HTR-8/SVneo (cell line): ENCODE data around the gene BLNK.
"Not testable (repeated sequence)": the region's sequence is repeated elsewhere in the genome, so short reads cannot be mapped to it uniquely, and the experiment has no call there.

Experiments used
- DNase-seq: peaks from one replicate; pipeline ENCODE4 v3.0.0; 2011; ENCODE audit warnings: low spot score, mixed read lengths; ENCODE audit not compliant: insufficient read length
- FAIRE-seq: peaks from 2 replicates; lab custom pipeline; 2011; peaks lifted over from hg19 to GRCh38; lab: Jason Lieb, UNC

Gene BLNK

DNA sequence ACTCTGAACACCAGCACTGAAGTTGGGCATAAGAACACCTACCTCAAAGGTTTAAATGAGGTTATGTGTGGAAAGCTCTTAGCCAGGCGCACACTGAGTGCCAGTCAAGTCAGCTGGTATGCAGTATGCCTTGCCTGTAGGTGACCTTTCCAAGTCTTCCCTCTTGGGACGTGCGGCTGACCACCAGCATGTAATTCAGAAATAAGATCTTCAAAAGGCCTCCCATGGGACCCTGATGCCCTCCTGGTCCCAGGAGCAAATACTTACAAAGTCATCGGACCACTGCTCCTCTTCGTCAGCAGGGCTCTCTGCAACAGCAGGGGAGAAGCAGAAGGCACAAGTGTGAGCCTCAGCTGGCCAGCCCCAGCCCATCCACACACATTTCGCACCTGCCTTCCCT lies 40.8 kb downstream of the BLNK start:
- DNase-seq, result no peak
- FAIRE-seq, result no peak

DNA sequence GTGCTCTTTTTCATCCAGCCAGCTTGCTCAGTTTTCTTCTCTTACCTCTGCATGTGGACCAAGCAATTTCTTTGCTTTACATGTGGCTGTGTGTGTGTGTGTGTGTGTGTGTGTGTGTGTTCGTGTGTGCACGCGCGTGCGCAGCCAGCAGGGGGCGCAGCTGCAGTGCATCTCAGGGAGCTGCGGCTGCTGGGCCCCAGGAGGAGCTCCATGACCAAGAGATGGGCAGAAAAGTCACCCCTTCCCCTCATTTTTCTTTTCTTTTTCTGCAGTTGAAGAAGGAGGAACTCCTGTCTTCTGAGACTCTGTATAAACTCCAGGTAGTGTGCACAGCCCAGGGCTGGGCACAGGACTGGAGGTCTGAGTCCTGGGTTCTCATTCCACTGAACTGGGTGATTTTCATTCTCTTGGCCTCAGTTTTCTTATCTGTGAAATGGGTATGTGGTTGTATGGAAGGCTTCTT lies 41.8 kb downstream of the BLNK start:
- FAIRE-seq (peak; percentile 38), DNase-seq (peak; percentile 48)

DNA sequence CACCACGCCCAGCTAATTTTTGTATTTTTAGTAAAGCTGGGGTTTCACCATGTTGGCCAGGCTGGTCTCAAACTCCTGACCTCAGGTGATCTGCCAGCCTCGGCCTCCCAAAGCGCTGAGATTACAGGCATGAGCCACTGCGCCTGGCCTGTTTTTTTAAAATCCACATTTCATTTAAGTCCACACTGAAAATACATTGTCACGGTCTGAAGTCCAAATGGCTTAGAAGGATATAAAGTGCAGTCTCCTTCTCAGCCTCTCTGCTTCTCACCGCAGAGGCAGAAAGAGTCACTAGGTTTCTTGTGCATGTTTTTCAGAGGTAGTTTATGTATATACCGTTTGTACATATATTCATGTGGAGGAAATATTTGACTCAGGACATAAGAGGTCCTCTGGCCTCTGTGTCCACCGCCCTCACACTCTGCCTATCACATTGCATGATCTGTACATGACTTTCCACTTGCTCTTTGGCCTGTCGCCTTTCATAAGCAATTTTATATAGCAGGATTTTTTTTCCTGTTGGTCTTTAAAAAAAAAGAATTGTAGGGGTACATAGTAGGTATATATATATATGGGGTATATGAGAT lies 42.9 kb downstream of the BLNK start:
- DNase-seq (no peak), FAIRE-seq (no peak)

DNA sequence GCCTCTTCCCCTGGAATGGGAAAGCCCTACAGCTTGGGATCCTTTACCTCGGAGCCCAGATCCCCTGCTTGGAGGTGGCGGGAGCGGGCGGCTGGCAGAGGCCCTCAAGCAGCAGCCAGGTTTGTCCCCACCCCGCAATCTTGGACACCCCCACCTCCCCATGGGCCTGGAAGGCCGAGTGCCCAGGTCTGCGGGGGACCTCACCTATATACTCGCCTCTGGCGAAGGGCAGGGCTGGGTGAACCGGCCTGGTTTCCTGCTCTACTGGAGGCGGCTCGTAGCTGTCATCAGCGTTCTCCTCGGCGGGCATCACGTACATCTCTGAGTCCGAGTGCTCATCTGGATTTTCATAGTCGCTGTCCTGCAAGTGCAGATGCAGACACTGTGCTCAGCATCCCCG lies 44.2 kb downstream of the BLNK start:
- FAIRE-seq, result no peak
- no peak for DNase-seq

DNA sequence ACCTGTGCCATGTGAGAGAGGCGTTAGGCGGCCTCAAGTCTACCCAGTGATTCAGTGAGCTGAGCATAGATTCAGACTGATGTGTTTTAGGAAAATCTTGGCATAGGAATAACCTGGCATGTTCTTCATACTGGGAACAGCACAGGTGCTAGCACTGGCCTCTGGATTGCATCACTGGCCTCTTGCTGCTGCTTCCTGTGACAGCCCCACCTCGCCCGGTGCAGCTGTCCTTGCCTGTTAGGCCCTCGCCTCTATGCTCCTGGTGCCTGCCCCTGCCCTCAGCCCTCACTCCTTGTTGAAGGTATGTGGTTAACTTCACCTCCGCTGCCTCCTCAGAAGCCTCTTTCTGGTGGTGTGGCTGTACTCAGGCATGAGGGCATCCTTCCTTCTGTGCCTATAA lies 46.2 kb downstream of the BLNK start:
- DNase-seq (no peak), FAIRE-seq (no peak)

DNA sequence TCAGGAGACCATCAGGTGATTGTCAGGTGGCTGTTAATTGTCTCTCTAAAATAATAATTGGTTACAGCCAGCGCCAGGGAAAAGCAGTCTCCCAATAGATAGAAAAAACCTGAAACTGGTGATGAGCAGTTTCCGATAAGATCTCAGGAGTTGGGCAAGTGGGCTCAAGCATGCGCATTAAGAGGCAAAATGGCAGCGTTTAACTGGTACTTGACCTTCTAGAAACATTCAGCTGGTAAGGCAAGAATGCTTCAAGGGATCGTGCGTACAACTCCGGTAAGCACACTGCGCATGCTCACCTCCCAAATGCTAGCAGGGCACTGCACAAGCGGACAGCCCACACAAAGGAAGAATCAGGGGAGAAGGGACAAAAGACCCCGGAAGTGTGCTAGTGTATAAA lies 48.5 kb downstream of the BLNK start:
- FAIRE-seq, result no peak

GRCh38 chr10:96222441-96222840 lies 48.9 kb downstream of the BLNK start:
- DNase-seq, result no peak
- no peak for FAIRE-seq

More for the DNA sequence above, 48.5 kb downstream of the BLNK start:
- DNase-seq, result no peak

- DNase-seq, result no peak
- no peak for FAIRE-seq
These were observed 52.5 kb downstream of the BLNK start for GRCh38 chr10:96218826-96219225.

- DNase-seq, result no peak
- FAIRE-seq, result no peak
These were observed 53.7 kb downstream of the BLNK start for GRCh38 chr10:96217711-96218110.

DNA sequence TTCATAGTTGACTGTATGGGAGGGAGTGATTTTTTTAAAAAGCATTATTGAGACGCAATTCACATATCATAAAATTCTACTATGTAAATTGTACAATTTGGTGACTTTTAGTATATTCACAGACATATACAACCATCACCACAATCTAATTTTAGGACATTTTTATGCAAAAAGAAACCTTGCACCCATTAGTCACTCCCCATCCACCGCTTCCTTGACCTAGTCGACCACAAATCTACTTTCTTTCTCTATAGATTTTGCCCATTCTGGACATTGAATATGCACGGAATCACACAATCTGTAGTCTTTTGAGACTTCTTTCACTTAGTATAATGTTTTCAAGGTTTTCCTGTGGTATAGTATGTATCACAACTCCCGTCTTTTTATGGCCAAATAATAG lies 54.6 kb downstream of the BLNK start:
- DNase-seq (no peak), FAIRE-seq (no peak)

DNA sequence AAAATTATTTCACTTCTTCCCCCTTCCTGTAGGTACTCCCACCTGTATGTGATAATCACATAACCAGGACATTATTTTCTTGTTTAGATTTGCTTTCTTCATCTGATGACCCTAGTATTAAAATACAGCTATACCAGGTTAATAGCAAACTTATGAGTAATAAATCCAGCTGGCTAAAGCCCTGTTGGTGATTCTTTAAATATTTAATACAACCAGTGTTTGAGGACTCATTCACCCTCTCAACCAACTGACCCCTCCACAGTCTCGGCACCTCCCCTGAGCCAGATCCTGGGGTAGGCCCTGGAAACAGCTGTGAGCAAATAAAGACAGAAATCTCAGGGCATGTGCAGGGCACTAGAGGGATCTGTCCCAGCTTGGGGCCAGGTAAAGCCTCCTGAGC lies 58.5 kb downstream of the BLNK start:
- FAIRE-seq, result no peak
- DNase-seq, result no peak

- no peak for DNase-seq
- no peak for FAIRE-seq
These were observed 59.6 kb downstream of the BLNK start for GRCh38 chr10:96211764-96212163.

DNA sequence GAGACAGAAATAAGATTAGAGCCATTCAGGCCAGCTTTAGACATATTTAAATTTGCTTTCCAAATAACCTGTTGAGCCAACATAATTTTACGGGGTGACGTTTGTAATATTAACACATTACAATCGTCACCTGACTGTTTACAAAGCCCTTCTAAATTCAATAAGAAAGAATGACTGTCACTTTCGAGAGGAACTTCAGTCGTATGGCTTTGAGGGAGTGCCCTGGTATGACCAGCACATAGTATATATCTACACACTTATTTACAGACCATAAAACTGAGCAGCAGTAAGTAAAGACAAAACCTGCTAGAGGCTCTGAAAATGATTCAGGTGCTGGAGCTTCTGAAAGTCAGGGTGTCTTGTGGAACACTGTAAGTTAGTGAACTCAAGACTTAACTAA lies 62.4 kb downstream of the BLNK start:
- no peak for DNase-seq
- no peak for FAIRE-seq

DNA sequence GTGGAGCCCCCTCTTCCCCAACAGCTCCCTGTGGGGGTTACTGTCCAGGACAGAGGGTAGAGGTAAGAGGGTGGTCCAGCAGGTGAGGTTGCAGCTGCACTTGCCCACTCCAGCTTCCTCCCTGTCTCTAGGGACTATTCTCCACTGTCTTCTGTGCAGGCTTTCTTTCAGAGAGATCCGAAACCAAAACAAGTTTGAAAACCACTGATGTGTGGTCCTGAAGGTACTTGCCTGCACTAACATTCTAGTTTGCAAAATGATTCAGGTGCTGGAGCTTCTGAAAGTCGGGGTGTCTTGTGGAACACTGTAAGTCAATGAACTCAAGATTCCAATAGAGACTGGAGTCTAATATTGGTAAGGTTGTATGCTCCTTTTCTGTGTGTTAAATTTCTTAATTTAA lies 63.1 kb downstream of the BLNK start:
- no peak for DNase-seq
- FAIRE-seq, result no peak

DNA sequence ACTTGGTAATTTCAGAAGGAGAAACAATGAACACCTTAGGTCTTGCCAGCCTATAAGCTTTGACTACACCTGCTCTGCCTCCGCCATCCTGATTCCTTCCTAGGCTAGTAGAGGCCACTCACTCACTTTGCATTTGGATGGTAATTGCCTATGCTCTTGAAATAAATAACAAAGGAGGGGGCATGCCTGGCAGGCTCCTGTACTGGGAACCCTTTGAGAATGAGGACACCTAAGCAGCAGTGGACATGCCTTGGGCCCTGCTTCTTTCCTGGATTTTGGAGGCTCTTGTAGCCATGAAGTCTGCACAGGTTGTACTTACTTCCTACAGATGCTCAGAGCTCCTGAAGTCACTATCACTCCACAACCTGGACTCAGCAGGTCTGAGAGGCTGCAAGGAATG lies 65.8 kb downstream of the BLNK start:
- FAIRE-seq (no peak), DNase-seq (no peak)

GRCh38 chr10:96201525-96201924 lies 69.8 kb downstream of the BLNK start:
- DNase-seq (no peak), FAIRE-seq (no peak)

- FAIRE-seq, DNase-seq: not testable (repeated sequence)
These were observed 81.9 kb downstream of the BLNK start for GRCh38 chr10:96189505-96189904.

GRCh38 chr10:96188916-96189315 lies 82.5 kb downstream of the BLNK start:
- no peak for DNase-seq

GRCh38 chr10:96188421-96188820 lies 82.9 kb downstream of the BLNK start:
- FAIRE-seq (no peak), DNase-seq (no peak)

More at GRCh38 chr10:96188916-96189315, 82.5 kb downstream of the BLNK start:
- no peak for FAIRE-seq

DNA sequence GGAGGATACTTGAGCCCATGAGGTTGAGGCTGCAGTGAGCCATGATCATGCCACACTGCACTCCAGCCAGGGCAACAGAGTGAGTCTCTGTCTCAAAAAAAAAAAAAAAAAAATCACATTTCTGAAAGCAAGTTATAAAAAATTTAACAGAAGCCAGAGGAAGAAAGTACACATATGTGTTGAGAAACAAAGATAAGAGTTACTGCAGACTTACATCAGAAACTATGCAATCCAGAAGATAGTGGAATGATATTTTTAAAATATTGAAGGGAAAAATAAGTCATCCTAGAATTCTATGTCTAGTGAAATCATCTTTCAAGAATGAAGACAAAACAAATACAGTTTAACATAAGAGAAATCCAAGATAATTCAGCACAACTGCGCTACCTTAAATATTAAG lies 94.4 kb downstream of the BLNK start:
- FAIRE-seq, result no peak
- DNase-seq, result no peak

- FAIRE-seq (no peak), DNase-seq (no peak)
These were observed 98.7 kb downstream of the BLNK start for GRCh38 chr10:96172666-96173065.

- DNase-seq (no peak), FAIRE-seq (no peak)
These were observed 101.1 kb downstream of the BLNK start for GRCh38 chr10:96170230-96170629.

- no peak for FAIRE-seq
These were observed 102.8 kb downstream of the BLNK start for GRCh38 chr10:96168546-96168945.

More at GRCh38 chr10:96168546-96168945, 102.8 kb downstream of the BLNK start:
- no peak for DNase-seq
